ENCODE data around the gene TSHZ2. TPM values are rescaled to one million over a fixed set of nuclear protein-coding genes. Genes with fewer than 3 reads are reported as not detected.
A peak's percentile ranks its signal among the peaks of the same experiment; 100 is the strongest.

TSHZ2 gene, protein sequence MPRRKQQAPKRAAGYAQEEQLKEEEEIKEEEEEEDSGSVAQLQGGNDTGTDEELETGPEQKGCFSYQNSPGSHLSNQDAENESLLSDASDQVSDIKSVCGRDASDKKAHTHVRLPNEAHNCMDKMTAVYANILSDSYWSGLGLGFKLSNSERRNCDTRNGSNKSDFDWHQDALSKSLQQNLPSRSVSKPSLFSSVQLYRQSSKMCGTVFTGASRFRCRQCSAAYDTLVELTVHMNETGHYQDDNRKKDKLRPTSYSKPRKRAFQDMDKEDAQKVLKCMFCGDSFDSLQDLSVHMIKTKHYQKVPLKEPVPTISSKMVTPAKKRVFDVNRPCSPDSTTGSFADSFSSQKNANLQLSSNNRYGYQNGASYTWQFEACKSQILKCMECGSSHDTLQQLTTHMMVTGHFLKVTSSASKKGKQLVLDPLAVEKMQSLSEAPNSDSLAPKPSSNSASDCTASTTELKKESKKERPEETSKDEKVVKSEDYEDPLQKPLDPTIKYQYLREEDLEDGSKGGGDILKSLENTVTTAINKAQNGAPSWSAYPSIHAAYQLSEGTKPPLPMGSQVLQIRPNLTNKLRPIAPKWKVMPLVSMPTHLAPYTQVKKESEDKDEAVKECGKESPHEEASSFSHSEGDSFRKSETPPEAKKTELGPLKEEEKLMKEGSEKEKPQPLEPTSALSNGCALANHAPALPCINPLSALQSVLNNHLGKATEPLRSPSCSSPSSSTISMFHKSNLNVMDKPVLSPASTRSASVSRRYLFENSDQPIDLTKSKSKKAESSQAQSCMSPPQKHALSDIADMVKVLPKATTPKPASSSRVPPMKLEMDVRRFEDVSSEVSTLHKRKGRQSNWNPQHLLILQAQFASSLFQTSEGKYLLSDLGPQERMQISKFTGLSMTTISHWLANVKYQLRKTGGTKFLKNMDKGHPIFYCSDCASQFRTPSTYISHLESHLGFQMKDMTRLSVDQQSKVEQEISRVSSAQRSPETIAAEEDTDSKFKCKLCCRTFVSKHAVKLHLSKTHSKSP (N-terminal part only)
- total RNA-seq (2022): 1.6 and 2.3 TPM in 2 replicates
- percentile 41 among the genes with signal in this experiment for Bru-seq, nascent RNA
- BruChase-seq, experiment 1, labeled RNA remaining after a 6-hour chase: percentile 46 among the genes with signal in this experiment
- BruChase-seq, experiment 2, labeled RNA remaining after a 2-hour chase: percentile 48 among the genes with signal in this experiment
- long read RNA-seq, partial matches to known transcripts: 0 of 1 reads
- long read RNA-seq, other reads (novel, unspliced or antisense): 0 of 1 reads

- POLR2A ChIA-PET: interaction anchor here (2.1 to 4.6 kb wide), 5 partner anchors 9 to 110 kb away, joined by 6 to 34 read pairs (median 25); no protein-coding TSS in a partner anchor
- DNase-seq (ENCODE audit: unreplicated experiment): peak; percentile 31
- no TSS peak for BruUV-seq (replicated peaks)
- H3K27ac Mint-ChIP-seq (ENCODE audit: low read depth, unreplicated experiment): peak within 1 kb of the TSS; percentile 52
- TF ChIP-seq CTCF (IDR thresholded peaks at IDR 0.05; ENCODE audit: unreplicated experiment): no peak
- peak within 1 kb of the TSS; percentile 92 for H3K4me3 Mint-ChIP-seq (ENCODE audit: unreplicated experiment)
- no peaks in the 10 kb centered on the region for H3K27me3 Mint-ChIP-seq (ENCODE audit: insufficient read depth, unreplicated experiment)
- peaks cover 7% of the 10 kb centered on the region for H3K36me3 Mint-ChIP-seq (ENCODE audit: insufficient read depth, unreplicated experiment)
- CTCF ChIA-PET: interaction anchor here (0.6 to 1.1 kb wide), 4 partner anchors 184 to 575 kb away, joined by 3 to 4 read pairs (median 3); no protein-coding TSS in a partner anchor
- no peaks in the 10 kb centered on the region for H3K9me3 Mint-ChIP-seq (ENCODE audit: unreplicated experiment)
- H3K4me1 Mint-ChIP-seq (ENCODE audit: insufficient read depth, unreplicated experiment): peaks cover 23% of the 10 kb centered on the region
- intact Hi-C loops (cut with micrococcal nuclease): loop anchor here (2.0 to 10.0 kb wide), 5 partner anchors 30 to 190 kb away; no protein-coding TSS in a partner anchor
These were observed at the start of gene TSHZ2 for GRCh38 chr20:52972190-52972937. Gene TSHZ2, plus strand, starts transcription at chr20:52972358. Its CDS starts 936 bp downstream, at chr20:52973294.

GRCh38 chr20:52922436-52922835 lies 49.7 kb upstream of the TSHZ2 start:
- H3K4me3 Mint-ChIP-seq (ENCODE audit: unreplicated experiment): no peak overlapping the region
- no peak for TF ChIP-seq CTCF (IDR thresholded peaks at IDR 0.05; ENCODE audit: unreplicated experiment)
- H3K27ac Mint-ChIP-seq (ENCODE audit: low read depth, unreplicated experiment): peak overlapping the region; percentile 89
- no TSS peak for BruUV-seq (replicated peaks)
- H3K4me1 Mint-ChIP-seq (ENCODE audit: insufficient read depth, unreplicated experiment): peaks cover 44% of the 10 kb centered on the region
- intact Hi-C loops (cut with micrococcal nuclease): loop anchor here (2.0 kb wide), 1 partner anchor 50 kb away; the partner anchor contains the start of gene TSHZ2
- ChIA-PET CTCF (interaction anchor here (1.4 kb wide), 1 partner anchor 11 kb away, joined by 5 read pairs; no protein-coding TSS in a partner anchor), POLR2A (interaction anchor here (0.6 to 4.2 kb wide), 8 partner anchors 14 to 109 kb away, joined by 3 to 18 read pairs (median 4); no protein-coding TSS in a partner anchor)
- no peak for DNase-seq (ENCODE audit: unreplicated experiment)
- H3K9me3 Mint-ChIP-seq (ENCODE audit: unreplicated experiment): no peaks in the 10 kb centered on the region
- no peaks in the 10 kb centered on the region for H3K27me3 Mint-ChIP-seq (ENCODE audit: insufficient read depth, unreplicated experiment)
- H3K36me3 Mint-ChIP-seq (ENCODE audit: insufficient read depth, unreplicated experiment): no peaks in the 10 kb centered on the region

DNA sequence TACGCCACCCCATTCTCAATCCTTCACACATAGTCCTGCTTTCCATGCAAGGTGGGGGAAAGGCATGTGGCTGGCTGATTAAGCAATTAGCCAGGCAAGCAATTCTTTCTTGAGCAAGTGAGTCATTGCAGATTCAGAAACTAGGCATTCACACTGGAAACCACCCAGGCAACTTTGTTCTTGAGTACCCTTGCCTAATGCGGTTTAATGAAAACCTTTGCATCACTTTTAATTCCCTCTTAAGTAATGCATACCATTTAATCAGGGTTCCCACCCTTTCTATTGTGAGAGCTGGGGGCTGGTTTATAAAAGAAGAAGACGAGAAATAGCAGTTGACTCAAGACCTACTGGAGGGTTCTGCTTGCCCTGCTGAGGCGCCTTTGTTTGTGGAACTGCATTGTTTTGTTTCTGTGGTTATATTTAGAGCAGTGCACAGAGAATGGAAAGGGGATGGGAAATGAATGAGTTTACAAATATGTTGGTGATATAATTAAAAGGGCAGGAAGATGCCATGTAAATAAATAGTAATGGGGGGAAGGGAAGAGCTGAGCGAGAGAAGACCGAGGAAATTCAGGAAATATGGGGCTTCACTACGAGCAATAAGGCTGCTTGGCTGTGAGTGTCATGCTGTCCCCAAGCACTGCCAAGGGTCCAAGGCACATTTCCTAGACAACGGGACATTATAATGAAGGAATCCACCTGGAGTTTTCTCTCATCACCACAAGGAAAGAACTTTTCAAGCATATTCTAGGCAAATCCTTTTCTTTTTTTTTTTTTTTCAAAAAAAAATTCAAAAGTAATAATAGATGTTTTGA lies 48.8 kb upstream of the TSHZ2 start:
- CTCF ChIA-PET: interaction anchor here (0.6 to 1.3 kb wide), 4 partner anchors 9 to 127 kb away, joined by 3 to 4 read pairs (median 4); no protein-coding TSS in a partner anchor
- Mint-ChIP-seq H3K27ac (ENCODE audit: low read depth, unreplicated experiment) (peak overlapping the region; percentile 89), H3K9me3 (ENCODE audit: unreplicated experiment) (no peaks in the 10 kb centered on the region), H3K4me3 (ENCODE audit: unreplicated experiment) (peak overlapping the region; percentile 56), H3K27me3 (ENCODE audit: insufficient read depth, unreplicated experiment) (no peaks in the 10 kb centered on the region), H3K4me1 (ENCODE audit: insufficient read depth, unreplicated experiment) (peaks cover 44% of the 10 kb centered on the region), H3K36me3 (ENCODE audit: insufficient read depth, unreplicated experiment) (no peaks in the 10 kb centered on the region)
- no TSS peak for BruUV-seq (replicated peaks)
- intact Hi-C loops (cut with micrococcal nuclease): loop anchor here (1.0 to 2.0 kb wide), 2 partner anchors 20 to 49 kb away; partner anchors contain the start of gene TSHZ2
- peak; percentile 98 for DNase-seq (ENCODE audit: unreplicated experiment)
- no peak for TF ChIP-seq CTCF (IDR thresholded peaks at IDR 0.05; ENCODE audit: unreplicated experiment)
- POLR2A ChIA-PET: interaction anchor here (0.6 to 4.2 kb wide), 15 partner anchors 10 to 611 kb away, joined by 3 to 21 read pairs (median 5); no protein-coding TSS in a partner anchor
